KOPT-K1 (cell line): ENCODE results near the gene ADSS1.

ENCODE experiments used
- H3K27ac ChIP-seq: fragments of 200-600 bp; sonication (generic); 2 replicates; pipeline ENCODE4 v1.5.1; 2016; ENCODE audit warnings: antibody characterized with exemption, mild to moderate bottlenecking, low read depth, low read length; ENCODE audit not compliant: poor library complexity, severe bottlenecking
- H3K36me3 ChIP-seq: fragments of 200-600 bp; sonication (generic); 2 replicates; pipeline ENCODE4 v1.5.1; 2017; ENCODE audit warnings: antibody characterized with exemption, mild to moderate bottlenecking, low read length, moderate library complexity; ENCODE audit not compliant: insufficient read depth
- H3K9me3 ChIP-seq: fragments of 200-600 bp; sonication (generic); 2 replicates; pipeline ENCODE4 v1.5.1; 2017; ENCODE audit warnings: antibody characterized with exemption, low read length, mild to moderate bottlenecking; ENCODE audit not compliant: insufficient read depth, poor library complexity, severe bottlenecking

The ADSS1 gene

DNA sequence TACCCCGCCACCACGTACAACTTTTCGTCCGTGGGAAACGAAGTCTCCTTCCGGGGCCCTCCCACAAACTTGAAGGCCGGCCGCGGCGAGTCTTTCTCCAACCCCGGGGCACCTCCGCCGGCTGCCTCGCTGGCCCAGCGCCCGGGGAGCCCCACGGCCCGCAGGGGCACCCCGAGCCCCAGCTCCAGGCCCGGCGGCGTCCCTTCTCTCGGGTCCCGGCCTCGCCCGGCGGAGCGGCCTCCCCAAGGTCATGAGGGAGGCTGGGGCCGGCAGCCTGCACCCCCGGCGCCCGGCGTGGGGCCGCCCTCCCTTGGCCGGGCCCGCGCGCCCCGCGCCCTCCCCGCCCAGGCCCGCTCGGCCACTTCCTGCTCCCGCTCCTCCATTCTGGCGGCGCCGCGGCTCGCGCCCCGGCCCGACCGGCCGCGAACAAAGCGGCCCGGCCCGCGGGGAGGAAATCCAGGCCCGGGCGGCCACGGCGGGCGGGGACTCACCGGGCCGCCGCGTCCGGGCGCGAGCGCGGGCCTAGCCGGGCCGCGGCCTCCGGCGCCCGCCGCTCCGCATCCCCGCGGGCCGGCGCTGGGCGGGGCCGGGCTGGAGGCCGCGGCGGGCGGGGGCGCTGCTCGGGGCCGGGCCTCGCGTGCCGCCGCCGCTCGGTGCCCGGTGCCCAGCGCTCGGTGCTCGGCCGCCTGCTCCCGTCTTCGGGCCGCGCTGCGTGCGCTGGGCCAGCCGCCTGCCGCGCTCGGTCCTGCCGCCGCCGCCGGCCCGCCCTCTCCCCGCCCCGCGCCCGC, 71.2 kb downstream of the ADSS1 start, which contains the start of gene AKT1:
AKT1 (minus strand) TSS at position 756 of the 788 bp plus-strand sequence. CDS start 3,105 bp downstream, outside the sequence.
- no peaks in the 10 kb centered on the region for H3K9me3 ChIP-seq
- peak within 1 kb of the TSS; percentile 65 for H3K27ac ChIP-seq
- H3K36me3 ChIP-seq = peaks cover 33% of the 10 kb centered on the region

DNA sequence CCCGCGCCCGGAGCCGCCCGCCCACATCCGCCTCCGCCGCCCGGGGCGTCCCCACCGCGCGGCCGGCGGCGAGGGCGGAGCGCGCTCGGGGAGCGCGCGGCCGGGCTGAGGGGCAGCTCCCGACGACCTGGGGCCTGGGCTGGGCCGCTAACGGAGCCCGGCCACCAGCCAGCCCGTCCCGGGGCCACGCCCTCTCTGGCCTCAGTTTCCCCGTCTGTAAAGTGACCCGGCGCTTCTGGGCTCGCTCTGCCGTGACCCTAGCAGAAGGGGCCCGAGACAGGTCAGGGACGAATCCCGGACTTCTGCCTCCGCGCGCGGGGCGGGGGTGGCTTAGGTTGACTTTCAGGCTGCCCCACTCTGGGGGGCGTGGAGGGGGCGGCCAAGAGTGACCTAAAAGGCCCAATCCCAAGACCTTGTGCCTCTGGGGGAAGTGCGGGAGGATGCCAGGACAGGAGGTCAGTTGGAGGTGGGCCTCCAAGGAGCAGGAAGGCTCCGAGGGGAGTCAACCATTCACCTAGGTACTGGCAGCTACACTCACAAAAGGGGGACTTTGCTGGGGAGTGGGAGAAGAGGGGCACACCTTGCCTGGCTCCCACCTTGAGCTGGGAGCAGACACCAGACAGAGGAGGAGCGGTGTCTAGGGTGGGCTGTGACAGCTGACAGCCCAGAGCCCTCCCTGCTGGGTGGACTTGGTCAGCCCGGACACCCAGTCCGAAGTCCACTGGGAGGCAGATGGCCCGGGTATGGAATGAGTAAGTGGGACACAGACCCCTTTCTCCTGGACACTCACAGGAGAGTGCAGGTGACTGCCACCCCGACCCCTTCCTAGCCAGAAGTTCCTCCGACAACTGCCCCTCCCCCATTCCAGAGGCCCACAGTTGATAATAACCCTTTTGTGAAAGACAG, 72.0 kb downstream of the ADSS1 start:
- H3K27ac ChIP-seq = peak overlapping the region; percentile 61
- H3K9me3 ChIP-seq = no peaks in the 10 kb centered on the region
- H3K36me3 ChIP-seq = peaks cover 24% of the 10 kb centered on the region

DNA sequence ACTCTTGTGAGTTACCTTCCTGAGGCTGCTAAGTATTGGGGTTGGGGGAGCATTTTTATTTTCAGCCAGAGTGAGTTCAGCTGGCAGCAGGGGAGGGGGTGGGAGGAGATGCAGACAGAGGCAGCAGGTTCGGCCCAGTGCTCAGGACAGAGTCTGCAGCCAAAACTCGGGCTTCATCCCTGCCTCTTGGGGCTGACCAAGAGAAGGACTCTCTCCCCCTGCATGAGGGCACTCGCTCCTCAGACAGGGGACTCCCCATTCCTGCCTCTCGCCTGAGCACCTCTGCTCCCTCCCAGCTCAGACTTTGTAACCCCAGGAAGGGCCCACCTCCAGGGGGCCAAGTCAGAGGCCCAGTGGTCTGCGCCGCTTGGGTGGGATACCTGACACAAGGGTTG, 72.7 kb downstream of the ADSS1 start:
- H3K27ac ChIP-seq = no peak overlapping the region

More for the DNA sequence above, 72.7 kb downstream of the ADSS1 start:
- Histone ChIP-seq H3K36me3 (peaks cover 18% of the 10 kb centered on the region), H3K9me3 (no peaks in the 10 kb centered on the region)
